A549 (cell line): ENCODE measurements around the gene FOXP1. TPM values are rescaled to one million over a fixed set of nuclear protein-coding genes. Genes with fewer than 3 reads are reported as not detected.

Experiments used
- ATAC-seq, 2 experiments: fragments of 200-7000 bp in 1 of 2; fragments of >200 bp in 1 of 2; cut with Nextera tagmentation in 1 of 2; cut with Tn5 transposase in 1 of 2; 3 replicates each; pipeline versions ENCODE4 v1.8.0 to v1.9.1; 2018 to 2020; ENCODE audit warnings: mild to moderate bottlenecking in 1 of 2, moderate library complexity in 1 of 2
- CTCF ChIA-PET: fragments of 300-600 bp; sonication (Branson Sonifier 250); formaldehyde crosslinking; extraction: SDS; loops from one replicate; lab custom pipeline; 2021; ENCODE audit warnings: antibody characterized with exemption, inconsistent platforms; lab: Yijun Ruan, JAX
- POLR2A ChIA-PET: fragments of 350-600 bp; formaldehyde crosslinking; extraction: SDS; loops from one replicate; lab custom pipeline; 2021; ENCODE audit warnings: antibody characterized with exemption, inconsistent platforms; lab: Yijun Ruan, JAX
- DNase-seq, 2 experiments: peaks; one replicate each; pipeline versions ENCODE4 v3.0.0 to v3.0.0-alpha.2; 2011 to 2016; ENCODE audit warnings: low read depth in 1 of 2, low spot score in 1 of 2
- FAIRE-seq: peaks from 2 replicates; lab custom pipeline; 2011; peaks lifted over from hg19 to GRCh38; lab: Jason Lieb, UNC
- H3K27ac ChIP-seq, 2 experiments: fragments of >200 bp; sonication (Bioruptor Twin); formaldehyde crosslinking; 3 replicates each; pipeline ENCODE4 v1.5.1; 2016 to 2017
- H3K4me1 ChIP-seq: fragments of >200 bp; sonication (Bioruptor Twin); formaldehyde crosslinking; 3 replicates; pipeline ENCODE4 v1.6.1; 2016
- H3K4me2 ChIP-seq: fragments of >200 bp; sonication (Bioruptor Twin); formaldehyde crosslinking; 3 replicates; pipeline ENCODE4 v1.6.1; 2016
- H3K4me3 ChIP-seq: fragments of >200 bp; sonication (Bioruptor Twin); formaldehyde crosslinking; 3 replicates; pipeline ENCODE4 v1.5.1; 2016
- H3K9me3 ChIP-seq: fragments of >200 bp; sonication (Bioruptor Twin); formaldehyde crosslinking; 3 replicates; pipeline ENCODE4 v1.6.1; 2016
- BHLHE40 ChIP-seq: IDR thresholded peaks from 2 replicates; pipeline ENCODE4 v1.6.1; 2012; ENCODE audit warnings: low read depth, low read length, inconsistent platforms
- CHD4 ChIP-seq: fragments of 200-600 bp; sonication (generic); IDR thresholded peaks from 2 replicates; pipeline ENCODE4 v1.6.1; 2016; ENCODE audit warnings: antibody characterized with exemption, mild to moderate bottlenecking, borderline replicate concordance
- EP300 ChIP-seq, 2 experiments: fragments of >200 bp; sonication (Bioruptor Twin); formaldehyde crosslinking; IDR thresholded peaks; 2 replicates in 1 of 2; 3 replicates in 1 of 2; pipeline ENCODE4 v1.6.1; 2016 to 2017
- FOSB ChIP-seq: fragments of 250-450 bp; sonication (Bioruptor Pico); IDR thresholded peaks from 2 replicates; pipeline ENCODE4 v1.5.0; 2020; ENCODE audit warnings: mild to moderate bottlenecking, moderate library complexity
- FOSL2 ChIP-seq, 2 experiments: fragments of 450-650 bp in 1 of 2; fragments of >200 bp in 1 of 2; sonication (Bioruptor Twin) in 1 of 2; formaldehyde crosslinking; IDR thresholded peaks; 2 replicates each; pipeline versions ENCODE4 v1.5.0 to v1.6.1; 2016 to 2020; ENCODE audit warnings: mild to moderate bottlenecking in 1 of 2, moderate library complexity in 1 of 2
- FOXS1 ChIP-seq: fragments of 250-450 bp; sonication (Bioruptor Pico); IDR thresholded peaks from 2 replicates; pipeline ENCODE4 v1.5.0; 2020; ENCODE audit warnings: mild to moderate bottlenecking, moderate library complexity
- GATA3 ChIP-seq: IDR thresholded peaks from 2 replicates; pipeline ENCODE4 v1.6.1; 2012; ENCODE audit warnings: borderline replicate concordance
- HDAC2 ChIP-seq: fragments of 200-600 bp; sonication (generic); IDR thresholded peaks from 2 replicates; pipeline ENCODE4 v1.6.1; 2016
- HOXA7 ChIP-seq: fragments of 250-450 bp; sonication (Bioruptor Pico); IDR thresholded peaks from 2 replicates; pipeline ENCODE4 v1.5.0; 2020; ENCODE audit warnings: mild to moderate bottlenecking, moderate library complexity
- HOXB5 ChIP-seq: fragments of 250-450 bp; sonication (Bioruptor Pico); IDR thresholded peaks from 2 replicates; pipeline ENCODE4 v1.5.0; 2020; ENCODE audit warnings: mild to moderate bottlenecking, moderate library complexity
- JUN ChIP-seq, 2 experiments: fragments of >200 bp; sonication (Bioruptor Twin); formaldehyde crosslinking; IDR thresholded peaks; 2 replicates in 1 of 2; 3 replicates in 1 of 2; pipeline ENCODE4 v1.6.1; 2016 to 2017
- MAFK ChIP-seq: fragments of 450-650 bp; IDR thresholded peaks from 2 replicates; pipeline ENCODE4 v1.6.1; 2014; ENCODE audit not compliant: partially characterized antibody
- MAZ ChIP-seq: fragments of 150-350 bp; IDR thresholded peaks from 2 replicates; pipeline ENCODE4 v1.6.1; 2014; ENCODE audit warnings: antibody characterized with exemption, low read depth, low read length, borderline replicate concordance
- NR3C1 ChIP-seq: fragments of >200 bp; sonication (Bioruptor Twin); formaldehyde crosslinking; IDR thresholded peaks from 3 replicates; pipeline ENCODE4 v1.6.1; 2017
- POLR2A ChIP-seq: IDR thresholded peaks from 2 replicates; pipeline ENCODE4 v1.6.1; 2012; ENCODE audit warnings: mild to moderate bottlenecking, low read length
- RFX5 ChIP-seq: fragments of 450-650 bp; IDR thresholded peaks from 2 replicates; pipeline ENCODE4 v1.7.1; 2014; ENCODE audit warnings: antibody characterized with exemption, mild to moderate bottlenecking, moderate library complexity
- SMC3 ChIP-seq: fragments of >200 bp; sonication (Bioruptor Twin); formaldehyde crosslinking; IDR thresholded peaks from 3 replicates; pipeline ENCODE4 v1.6.1; 2018; ENCODE audit warnings: inconsistent platforms
- TFCP2L1 ChIP-seq: fragments of 250-450 bp; sonication (Bioruptor Pico); IDR thresholded peaks from 2 replicates; pipeline ENCODE4 v1.5.0; 2021; ENCODE audit warnings: mild to moderate bottlenecking
- ZC3H11A ChIP-seq: fragments of 450-650 bp; IDR thresholded peaks from 2 replicates; pipeline ENCODE4 v1.6.1; 2014; ENCODE audit warnings: antibody characterized with exemption, mild to moderate bottlenecking
- ZFP36 ChIP-seq: fragments of 450-650 bp; IDR thresholded peaks from 2 replicates; pipeline ENCODE4 v1.6.1; 2014; ENCODE audit warnings: borderline replicate concordance; ENCODE audit not compliant: partially characterized antibody
- ZSCAN20 ChIP-seq: fragments of 250-450 bp; sonication (Bioruptor Pico); IDR thresholded peaks from 2 replicates; pipeline ENCODE4 v1.8.0; 2022; ENCODE audit warnings: mild to moderate bottlenecking, moderate library complexity
- WGBS: methylation state at CpG from one replicate; pipeline ENCODE4 v1.1.6; 2017; ENCODE audit errors: missing lambda C conversion rate; 5-methylcytosine and 5-hydroxymethylcytosine counted together
- polyA plus RNA-seq, 4 experiments: library from polyadenylated mRNA; depleted of rRNA in 3 of 4; stranded (reverse); fragments of >200 nt; fragmentation: RNase III in 1 of 4; extraction: RNeasy Plus Mini Kit Qiagen cat#74134 plus additional on column Dnase treatment in 1 of 4; gene quantifications; 2 replicates in 3 of 4; 3 replicates in 1 of 4; pipeline ENCODE4 v1.2.3, GENCODE V29; 2011 to 2017
- TF ChIP-seq, protein P1 (sequence below): fragments of 250-450 bp; sonication (Bioruptor Pico); IDR thresholded peaks from 2 replicates; pipeline ENCODE4 v1.5.0; 2021; ENCODE audit warnings: mild to moderate bottlenecking, moderate library complexity, borderline replicate concordance
- TF ChIP-seq, protein P2 (sequence below): fragments of 450-650 bp; IDR thresholded peaks from 2 replicates; pipeline ENCODE4 v1.6.1; 2014; ENCODE audit warnings: antibody characterized with exemption
- TF ChIP-seq, protein P3 (sequence below): fragments of 250-450 bp; sonication (Bioruptor Pico); IDR thresholded peaks from 2 replicates; pipeline ENCODE4 v1.5.0; 2020; ENCODE audit warnings: low read depth, mild to moderate bottlenecking, moderate library complexity
- TF ChIP-seq, protein P4 (sequence below): fragments of >200 bp; sonication (Bioruptor Twin); formaldehyde crosslinking; IDR thresholded peaks from 3 replicates; pipeline ENCODE4 v1.5.1; 2016
- TF ChIP-seq, protein P5 (sequence below): IDR thresholded peaks from 2 replicates; pipeline ENCODE4 v1.6.1; 2012

Gene FOXP1
- polyA plus RNA-seq, 2 of the 4 experiments (the other 2 are of a cell fraction): 12.8 to 13.9 TPM

DNA sequence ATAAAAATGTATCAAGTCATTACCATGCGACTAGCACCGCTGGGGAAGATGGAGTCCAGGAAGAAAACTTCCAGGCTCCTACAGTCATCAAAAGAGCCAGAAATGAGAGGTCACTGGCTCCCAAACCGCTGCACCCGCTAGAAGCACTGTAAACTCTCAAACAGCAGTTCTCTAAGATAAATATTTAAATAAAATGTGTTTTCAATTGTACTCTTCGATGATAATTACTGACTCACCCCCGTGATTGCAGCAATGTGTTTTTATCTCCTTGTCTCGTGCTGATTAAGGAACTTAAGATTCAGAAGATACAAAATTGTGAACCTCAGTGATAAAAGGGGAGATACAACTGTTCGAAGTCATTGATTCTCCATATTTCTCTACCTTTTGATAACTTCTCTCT is 45.8 kb upstream of the FOXP1 start:
- TF ChIP-seq, protein P1, sequence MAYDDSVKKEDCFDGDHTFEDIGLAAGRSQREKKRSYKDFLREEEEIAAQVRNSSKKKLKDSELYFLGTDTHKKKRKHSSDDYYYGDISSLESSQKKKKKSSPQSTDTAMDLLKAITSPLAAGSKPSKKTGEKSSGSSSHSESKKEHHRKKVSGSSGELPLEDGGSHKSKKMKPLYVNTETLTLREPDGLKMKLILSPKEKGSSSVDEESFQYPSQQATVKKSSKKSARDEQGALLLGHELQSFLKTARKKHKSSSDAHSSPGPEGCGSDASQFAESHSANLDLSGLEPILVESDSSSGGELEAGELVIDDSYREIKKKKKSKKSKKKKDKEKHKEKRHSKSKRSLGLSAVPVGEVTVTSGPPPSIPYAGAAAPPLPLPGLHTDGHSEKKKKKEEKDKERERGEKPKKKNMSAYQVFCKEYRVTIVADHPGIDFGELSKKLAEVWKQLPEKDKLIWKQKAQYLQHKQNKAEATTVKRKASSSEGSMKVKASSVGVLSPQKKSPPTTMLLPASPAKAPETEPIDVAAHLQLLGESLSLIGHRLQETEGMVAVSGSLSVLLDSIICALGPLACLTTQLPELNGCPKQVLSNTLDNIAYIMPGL (CRISPR knock-in tag): no peak
- no peak for TF ChIP-seq FOSL2 (IDR thresholded peaks at IDR 0.05)
- TF ChIP-seq FOSL2 (CRISPR knock-in tag; IDR thresholded peaks at IDR 0.05): no peak
- no peak for TF ChIP-seq ZSCAN20 (CRISPR knock-in tag)
- TF ChIP-seq TFCP2L1 (CRISPR knock-in tag): no peak
- no peak for TF ChIP-seq EP300 (IDR thresholded peaks at IDR 0.05)
- no peak for TF ChIP-seq POLR2A
- TF ChIP-seq ZFP36: no peak
- TF ChIP-seq, protein P2, sequence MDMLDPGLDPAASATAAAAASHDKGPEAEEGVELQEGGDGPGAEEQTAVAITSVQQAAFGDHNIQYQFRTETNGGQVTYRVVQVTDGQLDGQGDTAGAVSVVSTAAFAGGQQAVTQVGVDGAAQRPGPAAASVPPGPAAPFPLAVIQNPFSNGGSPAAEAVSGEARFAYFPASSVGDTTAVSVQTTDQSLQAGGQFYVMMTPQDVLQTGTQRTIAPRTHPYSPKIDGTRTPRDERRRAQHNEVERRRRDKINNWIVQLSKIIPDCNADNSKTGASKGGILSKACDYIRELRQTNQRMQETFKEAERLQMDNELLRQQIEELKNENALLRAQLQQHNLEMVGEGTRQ: no peak
- TF ChIP-seq FOSB (CRISPR knock-in tag): no peak
- TF ChIP-seq RFX5: no peak
- no peak for TF ChIP-seq MAFK
- no peak for TF ChIP-seq ZC3H11A
- TF ChIP-seq, protein P3, sequence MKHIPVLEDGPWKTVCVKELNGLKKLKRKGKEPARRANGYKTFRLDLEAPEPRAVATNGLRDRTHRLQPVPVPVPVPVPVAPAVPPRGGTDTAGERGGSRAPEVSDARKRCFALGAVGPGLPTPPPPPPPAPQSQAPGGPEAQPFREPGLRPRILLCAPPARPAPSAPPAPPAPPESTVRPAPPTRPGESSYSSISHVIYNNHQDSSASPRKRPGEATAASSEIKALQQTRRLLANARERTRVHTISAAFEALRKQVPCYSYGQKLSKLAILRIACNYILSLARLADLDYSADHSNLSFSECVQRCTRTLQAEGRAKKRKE (CRISPR knock-in tag): no peak
- TF ChIP-seq HOXB5 (CRISPR knock-in tag): no peak
- Histone ChIP-seq H3K27ac (no peak overlapping the region), H3K4me1 (no peaks in the 10 kb centered on the region), H3K4me3 (no peak overlapping the region), H3K9me3 (no peaks in the 10 kb centered on the region), H3K4me2 (no peak overlapping the region)
- FAIRE-seq: no peak
- POLR2A ChIA-PET: no interaction called here
- WGBS: 45% methylated on average over 8 of the region's 8 CpGs
- DNase-seq: no peak
- no peak for ATAC-seq
- CTCF ChIA-PET: interaction anchor here (1.0 kb wide), 1 partner anchor 23 kb away, joined by 3 read pairs; no protein-coding TSS in a partner anchor

DNA sequence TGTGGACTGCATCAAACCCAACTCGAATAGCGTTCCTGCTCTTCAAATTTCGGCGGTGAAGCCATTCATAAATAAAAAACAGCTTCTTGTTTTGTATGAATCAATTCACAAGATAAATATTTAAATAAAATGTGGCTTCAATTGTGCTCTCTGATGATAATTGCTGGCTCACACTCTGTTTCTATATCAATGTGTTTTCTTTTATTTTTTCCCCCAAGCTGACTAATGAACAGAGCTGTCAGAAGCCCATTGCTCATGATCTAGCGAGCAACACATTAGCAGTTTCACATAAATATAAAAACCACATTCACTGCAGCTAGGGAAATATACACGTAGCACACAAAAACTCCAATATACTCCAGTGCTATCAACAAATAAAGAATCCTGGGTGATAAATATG is 45.0 kb upstream of the FOXP1 start:
- 45% methylated on average over 6 of the region's 6 CpGs for WGBS
- FAIRE-seq: no peak
- ChIA-PET POLR2A (no interaction called here), CTCF (no interaction called here)
- no peak for DNase-seq
- no peak for ATAC-seq
- no peak for TF ChIP-seq HOXA7 (CRISPR knock-in tag)
- TF ChIP-seq, protein P4, sequence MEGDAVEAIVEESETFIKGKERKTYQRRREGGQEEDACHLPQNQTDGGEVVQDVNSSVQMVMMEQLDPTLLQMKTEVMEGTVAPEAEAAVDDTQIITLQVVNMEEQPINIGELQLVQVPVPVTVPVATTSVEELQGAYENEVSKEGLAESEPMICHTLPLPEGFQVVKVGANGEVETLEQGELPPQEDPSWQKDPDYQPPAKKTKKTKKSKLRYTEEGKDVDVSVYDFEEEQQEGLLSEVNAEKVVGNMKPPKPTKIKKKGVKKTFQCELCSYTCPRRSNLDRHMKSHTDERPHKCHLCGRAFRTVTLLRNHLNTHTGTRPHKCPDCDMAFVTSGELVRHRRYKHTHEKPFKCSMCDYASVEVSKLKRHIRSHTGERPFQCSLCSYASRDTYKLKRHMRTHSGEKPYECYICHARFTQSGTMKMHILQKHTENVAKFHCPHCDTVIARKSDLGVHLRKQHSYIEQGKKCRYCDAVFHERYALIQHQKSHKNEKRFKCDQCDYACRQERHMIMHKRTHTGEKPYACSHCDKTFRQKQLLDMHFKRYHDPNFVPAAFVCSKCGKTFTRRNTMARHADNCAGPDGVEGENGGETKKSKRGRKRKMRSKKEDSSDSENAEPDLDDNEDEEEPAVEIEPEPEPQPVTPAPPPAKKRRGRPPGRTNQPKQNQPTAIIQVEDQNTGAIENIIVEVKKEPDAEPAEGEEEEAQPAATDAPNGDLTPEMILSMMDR: no peak
- no peak for TF ChIP-seq NR3C1
- TF ChIP-seq GATA3: no peak
- Histone ChIP-seq H3K4me1 (no peaks in the 10 kb centered on the region), H3K4me2 (no peak overlapping the region), H3K27ac (no peak overlapping the region), H3K9me3 (no peaks in the 10 kb centered on the region), H3K4me3 (no peak overlapping the region)

DNA sequence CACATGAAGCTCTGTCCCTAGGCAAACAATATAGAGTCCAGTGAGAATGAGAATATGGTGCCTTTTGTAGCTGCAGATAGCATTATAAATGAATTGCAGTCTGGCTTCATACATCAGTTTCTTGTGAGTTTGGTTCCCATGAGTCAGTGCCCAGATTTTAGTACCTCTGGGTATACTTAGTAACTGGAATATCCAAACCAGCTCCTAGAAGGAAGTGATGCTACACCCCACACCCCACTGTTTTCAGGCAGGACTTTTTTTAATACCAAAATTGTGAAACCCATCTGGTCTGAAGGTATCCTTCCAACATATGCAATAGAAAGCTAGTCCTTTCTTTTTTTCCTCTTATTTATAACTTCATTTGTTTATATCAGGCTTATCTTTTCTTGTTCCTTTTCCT is 42.1 kb upstream of the FOXP1 start:
- CTCF ChIA-PET: no interaction called here
- no peaks in the 10 kb centered on the region for H3K9me3 ChIP-seq
- POLR2A ChIA-PET: no interaction called here
- FAIRE-seq (no peak), ATAC-seq (no peak), DNase-seq (no peak)
- no peak overlapping the region for H3K27ac ChIP-seq
- no peaks in the 10 kb centered on the region for H3K4me1 ChIP-seq
- TF ChIP-seq SMC3: no peak
- TF ChIP-seq JUN (IDR thresholded peaks at IDR 0.05): no peak
- no peak for TF ChIP-seq HOXB5 (CRISPR knock-in tag)
- no peak for TF ChIP-seq HDAC2
- TF ChIP-seq MAFK: no peak
- no peak for TF ChIP-seq CHD4
- no peak for TF ChIP-seq BHLHE40
- no peak for TF ChIP-seq FOXS1 (CRISPR knock-in tag)
- TF ChIP-seq EP300 (IDR thresholded peaks at IDR 0.05): no peak
- TF ChIP-seq, protein P5, sequence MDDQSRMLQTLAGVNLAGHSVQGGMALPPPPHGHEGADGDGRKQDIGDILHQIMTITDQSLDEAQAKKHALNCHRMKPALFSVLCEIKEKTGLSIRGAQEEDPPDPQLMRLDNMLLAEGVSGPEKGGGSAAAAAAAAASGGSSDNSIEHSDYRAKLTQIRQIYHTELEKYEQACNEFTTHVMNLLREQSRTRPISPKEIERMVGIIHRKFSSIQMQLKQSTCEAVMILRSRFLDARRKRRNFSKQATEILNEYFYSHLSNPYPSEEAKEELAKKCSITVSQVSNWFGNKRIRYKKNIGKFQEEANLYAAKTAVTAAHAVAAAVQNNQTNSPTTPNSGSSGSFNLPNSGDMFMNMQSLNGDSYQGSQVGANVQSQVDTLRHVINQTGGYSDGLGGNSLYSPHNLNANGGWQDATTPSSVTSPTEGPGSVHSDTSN: no peak
- no peak for TF ChIP-seq MAZ
- no peak for TF ChIP-seq NR3C1
- no peak overlapping the region for H3K4me2 ChIP-seq
- H3K4me3 ChIP-seq: no peak overlapping the region
